GM23338 (cell line): ENCODE measurements around the gene SLC30A3.

Source experiments
- EZH2 ChIP-seq: fragments of 200-600 bp; sonication (generic); IDR thresholded peaks from one replicate; pipeline ENCODE4 v1.8.0; 2017; ENCODE audit warnings: antibody characterized with exemption, mild to moderate bottlenecking, low read depth; ENCODE audit not compliant: unreplicated experiment
- EZH2phosphoT487 ChIP-seq: fragments of 200-600 bp; sonication (generic); IDR thresholded peaks from one replicate; pipeline ENCODE4 v1.8.1; 2018; ENCODE audit warnings: antibody characterized with exemption; ENCODE audit not compliant: unreplicated experiment
- JUNB ChIP-seq: IDR thresholded peaks from one replicate; pipeline ENCODE4 v1.6.1; 2016; ENCODE audit warnings: antibody characterized with exemption; ENCODE audit not compliant: unreplicated experiment
- POLR2AphosphoS5 ChIP-seq: IDR thresholded peaks from 2 replicates; pipeline ENCODE4 v1.6.1; 2016; ENCODE audit warnings: antibody characterized with exemption, low read depth
- TF ChIP-seq, protein P1 (sequence below), 2 experiments: fragments of 200-600 bp in 1 of 2; sonication (generic) in 1 of 2; conservative IDR thresholded peaks; 2 replicates each; pipeline versions ENCODE4 v1.5.1 to v1.6.1; 2016 to 2017; ENCODE audit warnings: antibody characterized with exemption in 2 of 2, low read depth in 2 of 2, mild to moderate bottlenecking in 2 of 2, moderate library complexity in 1 of 2
- TF ChIP-seq, protein P2 (sequence below): IDR thresholded peaks from one replicate; pipeline ENCODE4 v1.6.1; 2018; ENCODE audit warnings: antibody characterized with exemption; ENCODE audit not compliant: unreplicated experiment

DNA sequence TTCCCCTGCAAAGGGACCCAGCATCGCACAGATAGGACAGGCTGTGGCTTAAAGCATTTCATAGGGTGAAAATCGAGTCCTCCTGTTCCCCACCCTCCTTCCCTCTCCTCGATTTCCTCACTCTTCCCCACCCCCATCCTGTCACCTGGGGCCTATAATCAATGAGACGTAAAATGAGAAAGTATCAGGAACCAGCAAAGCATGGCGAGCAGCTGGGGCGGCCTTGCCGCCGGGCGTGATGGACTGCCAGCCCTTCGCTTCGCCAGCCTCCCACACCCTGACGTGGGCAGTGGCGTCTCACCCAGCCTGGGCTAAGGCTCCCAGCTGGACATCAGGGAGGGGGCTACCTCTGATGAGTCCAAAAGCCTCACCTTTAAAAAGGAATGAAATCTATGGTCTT is 11.1 kb downstream of the SLC30A3 start:
- TF ChIP-seq POLR2AphosphoS5 (no peak), EZH2 (no peak), EZH2phosphoT487 (no peak), JUNB (no peak)
- TF ChIP-seq, protein P1, sequence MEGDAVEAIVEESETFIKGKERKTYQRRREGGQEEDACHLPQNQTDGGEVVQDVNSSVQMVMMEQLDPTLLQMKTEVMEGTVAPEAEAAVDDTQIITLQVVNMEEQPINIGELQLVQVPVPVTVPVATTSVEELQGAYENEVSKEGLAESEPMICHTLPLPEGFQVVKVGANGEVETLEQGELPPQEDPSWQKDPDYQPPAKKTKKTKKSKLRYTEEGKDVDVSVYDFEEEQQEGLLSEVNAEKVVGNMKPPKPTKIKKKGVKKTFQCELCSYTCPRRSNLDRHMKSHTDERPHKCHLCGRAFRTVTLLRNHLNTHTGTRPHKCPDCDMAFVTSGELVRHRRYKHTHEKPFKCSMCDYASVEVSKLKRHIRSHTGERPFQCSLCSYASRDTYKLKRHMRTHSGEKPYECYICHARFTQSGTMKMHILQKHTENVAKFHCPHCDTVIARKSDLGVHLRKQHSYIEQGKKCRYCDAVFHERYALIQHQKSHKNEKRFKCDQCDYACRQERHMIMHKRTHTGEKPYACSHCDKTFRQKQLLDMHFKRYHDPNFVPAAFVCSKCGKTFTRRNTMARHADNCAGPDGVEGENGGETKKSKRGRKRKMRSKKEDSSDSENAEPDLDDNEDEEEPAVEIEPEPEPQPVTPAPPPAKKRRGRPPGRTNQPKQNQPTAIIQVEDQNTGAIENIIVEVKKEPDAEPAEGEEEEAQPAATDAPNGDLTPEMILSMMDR (conservative IDR thresholded peaks at IDR 0.05; ENCODE audit: low read depth in 2 of 2): no peak
- TF ChIP-seq, protein P2, sequence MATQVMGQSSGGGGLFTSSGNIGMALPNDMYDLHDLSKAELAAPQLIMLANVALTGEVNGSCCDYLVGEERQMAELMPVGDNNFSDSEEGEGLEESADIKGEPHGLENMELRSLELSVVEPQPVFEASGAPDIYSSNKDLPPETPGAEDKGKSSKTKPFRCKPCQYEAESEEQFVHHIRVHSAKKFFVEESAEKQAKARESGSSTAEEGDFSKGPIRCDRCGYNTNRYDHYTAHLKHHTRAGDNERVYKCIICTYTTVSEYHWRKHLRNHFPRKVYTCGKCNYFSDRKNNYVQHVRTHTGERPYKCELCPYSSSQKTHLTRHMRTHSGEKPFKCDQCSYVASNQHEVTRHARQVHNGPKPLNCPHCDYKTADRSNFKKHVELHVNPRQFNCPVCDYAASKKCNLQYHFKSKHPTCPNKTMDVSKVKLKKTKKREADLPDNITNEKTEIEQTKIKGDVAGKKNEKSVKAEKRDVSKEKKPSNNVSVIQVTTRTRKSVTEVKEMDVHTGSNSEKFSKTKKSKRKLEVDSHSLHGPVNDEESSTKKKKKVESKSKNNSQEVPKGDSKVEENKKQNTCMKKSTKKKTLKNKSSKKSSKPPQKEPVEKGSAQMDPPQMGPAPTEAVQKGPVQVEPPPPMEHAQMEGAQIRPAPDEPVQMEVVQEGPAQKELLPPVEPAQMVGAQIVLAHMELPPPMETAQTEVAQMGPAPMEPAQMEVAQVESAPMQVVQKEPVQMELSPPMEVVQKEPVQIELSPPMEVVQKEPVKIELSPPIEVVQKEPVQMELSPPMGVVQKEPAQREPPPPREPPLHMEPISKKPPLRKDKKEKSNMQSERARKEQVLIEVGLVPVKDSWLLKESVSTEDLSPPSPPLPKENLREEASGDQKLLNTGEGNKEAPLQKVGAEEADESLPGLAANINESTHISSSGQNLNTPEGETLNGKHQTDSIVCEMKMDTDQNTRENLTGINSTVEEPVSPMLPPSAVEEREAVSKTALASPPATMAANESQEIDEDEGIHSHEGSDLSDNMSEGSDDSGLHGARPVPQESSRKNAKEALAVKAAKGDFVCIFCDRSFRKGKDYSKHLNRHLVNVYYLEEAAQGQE: no peak
